Measurements from ENCODE around the gene KDR.

The KDR gene

GRCh38 chr4:55066018-55066417, 59.4 kb downstream of the KDR start:
- WGBS, result 85% methylated on average over 5 of the region's 6 CpGs

GRCh38 chr4:55055529-55055928, 69.9 kb downstream of the KDR start:
- Histone ChIP-seq H3K23ac (ENCODE audit: low read length in 2 of 2) (no peak overlapping the region), H3K18ac (ENCODE audit: low read depth in 1 of 2, low read length in 2 of 2) (no peak overlapping the region), H3K36me3 (ENCODE audit: control insufficient read depth in 1 of 2, insufficient read depth in 2 of 2, low read depth in 1 of 2, low read length in 2 of 2) (no peaks in the 10 kb centered on the region), H3K9me3 (ENCODE audit: control insufficient read depth, low read length) (no peaks in the 10 kb centered on the region), H3K9ac (ENCODE audit: low read length) (no peak overlapping the region), H3K4me2 (ENCODE audit: low read length, poor library complexity, severe bottlenecking) (no peak overlapping the region), H2BK120ac (ENCODE audit: low read depth, low read length) (no peak overlapping the region), H3K14ac (ENCODE audit: low read length in 2 of 2) (no peak overlapping the region), H2BK15ac (ENCODE audit: low read depth, poor library complexity, severe bottlenecking) (no peak overlapping the region), H4K91ac (ENCODE audit: low read length) (no peak overlapping the region), H3K27ac (ENCODE audit: low read length, poor library complexity, severe bottlenecking) (no peak overlapping the region), H2BK5ac (ENCODE audit: low read depth, low read length, poor library complexity, severe bottlenecking) (no peak overlapping the region), H3K79me1 (replicated peaks; ENCODE audit: low read length, poor library complexity, severe bottlenecking) (no peaks in the 10 kb centered on the region), H3K4me3 (ENCODE audit: insufficient read depth in 1 of 2, low read depth in 1 of 2, low read length in 2 of 2) (no peak overlapping the region), H3K4ac (ENCODE audit: low read depth in 1 of 2, low read length in 2 of 2) (no peak overlapping the region), H2AK5ac (ENCODE audit: low read length, severe bottlenecking) (no peak overlapping the region), H2AFZ (ENCODE audit: low read depth, low read length) (no peak overlapping the region), H4K8ac (ENCODE audit: low read length) (no peak overlapping the region), H3K27me3 (ENCODE audit: control insufficient read depth in 1 of 2, insufficient read depth in 1 of 2, low read length in 2 of 2) (peaks cover 3 to 4% of the 10 kb centered on the region in 2 experiments), H2BK12ac (ENCODE audit: low read length in 2 of 2) (no peak overlapping the region), H3K4me1 (ENCODE audit: control insufficient read depth, insufficient read depth, low read depth, low read length) (no peaks in the 10 kb centered on the region)
- 85% methylated on average over 3 of the region's 4 CpGs for WGBS
- no peak for DNase-seq

More at GRCh38 chr4:55066018-55066417, 59.4 kb downstream of the KDR start:
- DNase-seq, result no peak
- Histone ChIP-seq H2BK120ac (ENCODE audit: low read depth, low read length) (no peak overlapping the region), H2BK15ac (ENCODE audit: low read depth, poor library complexity, severe bottlenecking) (no peak overlapping the region), H3K9ac (ENCODE audit: low read length) (no peak overlapping the region), H2BK5ac (ENCODE audit: low read depth, low read length, poor library complexity, severe bottlenecking) (no peak overlapping the region), H3K27ac (ENCODE audit: low read length, poor library complexity, severe bottlenecking) (no peak overlapping the region), H2AK5ac (ENCODE audit: low read length, severe bottlenecking) (no peak overlapping the region), H3K23ac (ENCODE audit: low read length in 2 of 2) (no peak overlapping the region), H3K79me1 (replicated peaks; ENCODE audit: low read length, poor library complexity, severe bottlenecking) (no peaks in the 10 kb centered on the region), H3K4me1 (ENCODE audit: control insufficient read depth, insufficient read depth, low read depth, low read length) (no peaks in the 10 kb centered on the region), H2BK12ac (ENCODE audit: low read length in 2 of 2) (no peak overlapping the region), H3K36me3 (ENCODE audit: control insufficient read depth in 1 of 2, insufficient read depth in 2 of 2, low read depth in 1 of 2, low read length in 2 of 2) (no peaks in the 10 kb centered on the region), H3K4me3 (ENCODE audit: insufficient read depth in 1 of 2, low read depth in 1 of 2, low read length in 2 of 2) (no peak overlapping the region), H3K14ac (ENCODE audit: low read length in 2 of 2) (no peak overlapping the region), H4K91ac (ENCODE audit: low read length) (no peak overlapping the region), H3K9me3 (ENCODE audit: control insufficient read depth, low read length) (no peaks in the 10 kb centered on the region), H3K4me2 (ENCODE audit: low read length, poor library complexity, severe bottlenecking) (no peak overlapping the region), H3K4ac (ENCODE audit: low read depth in 1 of 2, low read length in 2 of 2) (no peak overlapping the region), H2AFZ (ENCODE audit: low read depth, low read length) (no peak overlapping the region), H3K18ac (ENCODE audit: low read depth in 1 of 2, low read length in 2 of 2) (no peak overlapping the region), H4K8ac (ENCODE audit: low read length) (no peak overlapping the region), H3K27me3 (ENCODE audit: control insufficient read depth in 1 of 2, insufficient read depth in 1 of 2, low read length in 2 of 2) (no peaks in the 10 kb centered on the region)

- 92% methylated on average over 1 of the region's 2 CpGs for WGBS
- Histone ChIP-seq H3K79me1 (replicated peaks; ENCODE audit: low read length, poor library complexity, severe bottlenecking) (no peaks in the 10 kb centered on the region), H4K91ac (ENCODE audit: low read length) (peak overlapping the region; percentile 35), H2BK5ac (ENCODE audit: low read depth, low read length, poor library complexity, severe bottlenecking) (no peak overlapping the region), H2BK120ac (ENCODE audit: low read depth, low read length) (no peak overlapping the region), H3K4me1 (ENCODE audit: control insufficient read depth, insufficient read depth, low read depth, low read length) (no peaks in the 10 kb centered on the region), H2BK12ac (ENCODE audit: low read length in 2 of 2) (no peak overlapping the region), H4K8ac (ENCODE audit: low read length) (no peak overlapping the region), H3K4me2 (ENCODE audit: low read length, poor library complexity, severe bottlenecking) (no peak overlapping the region), H3K27me3 (ENCODE audit: control insufficient read depth in 1 of 2, insufficient read depth in 1 of 2, low read length in 2 of 2) (peaks cover 3 to 4% of the 10 kb centered on the region in 2 experiments), H2AFZ (ENCODE audit: low read depth, low read length) (no peak overlapping the region), H3K4me3 (ENCODE audit: insufficient read depth in 1 of 2, low read depth in 1 of 2, low read length in 2 of 2) (no peak overlapping the region), H3K27ac (ENCODE audit: low read length, poor library complexity, severe bottlenecking) (no peak overlapping the region), H3K14ac (ENCODE audit: low read length in 2 of 2) (no peak overlapping the region), H3K9ac (ENCODE audit: low read length) (no peak overlapping the region), H3K18ac (ENCODE audit: low read depth in 1 of 2, low read length in 2 of 2) (no peak overlapping the region), H3K23ac (ENCODE audit: low read length in 2 of 2) (no peak overlapping the region), H3K36me3 (ENCODE audit: control insufficient read depth in 1 of 2, insufficient read depth in 2 of 2, low read depth in 1 of 2, low read length in 2 of 2) (no peaks in the 10 kb centered on the region), H2AK5ac (ENCODE audit: low read length, severe bottlenecking) (no peak overlapping the region), H3K9me3 (ENCODE audit: control insufficient read depth, low read length) (peaks cover 3% of the 10 kb centered on the region), H3K4ac (ENCODE audit: low read depth in 1 of 2, low read length in 2 of 2) (no peak overlapping the region), H2BK15ac (ENCODE audit: low read depth, poor library complexity, severe bottlenecking) (no peak overlapping the region)
- DNase-seq, result no peak
Observed at GRCh38 chr4:55051532-55051931, 73.9 kb downstream of the KDR start.

- DNase-seq, result no peak
- Histone ChIP-seq H3K4ac (ENCODE audit: low read depth in 1 of 2, low read length in 2 of 2) (no peak overlapping the region), H2AFZ (ENCODE audit: low read depth, low read length) (no peak overlapping the region), H3K79me1 (replicated peaks; ENCODE audit: low read length, poor library complexity, severe bottlenecking) (no peaks in the 10 kb centered on the region), H3K36me3 (ENCODE audit: control insufficient read depth in 1 of 2, insufficient read depth in 2 of 2, low read depth in 1 of 2, low read length in 2 of 2) (no peaks in the 10 kb centered on the region), H2BK15ac (ENCODE audit: low read depth, poor library complexity, severe bottlenecking) (no peak overlapping the region), H2BK12ac (ENCODE audit: low read length in 2 of 2) (no peak overlapping the region), H2BK120ac (ENCODE audit: low read depth, low read length) (no peak overlapping the region), H3K27ac (ENCODE audit: low read length, poor library complexity, severe bottlenecking) (no peak overlapping the region), H4K8ac (ENCODE audit: low read length) (no peak overlapping the region), H2BK5ac (ENCODE audit: low read depth, low read length, poor library complexity, severe bottlenecking) (no peak overlapping the region), H3K4me3 (ENCODE audit: insufficient read depth in 1 of 2, low read depth in 1 of 2, low read length in 2 of 2) (no peak overlapping the region), H3K4me1 (ENCODE audit: control insufficient read depth, insufficient read depth, low read depth, low read length) (no peaks in the 10 kb centered on the region), H3K14ac (ENCODE audit: low read length in 2 of 2) (no peak overlapping the region), H2AK5ac (ENCODE audit: low read length, severe bottlenecking) (no peak overlapping the region), H3K9me3 (ENCODE audit: control insufficient read depth, low read length) (peaks cover 3% of the 10 kb centered on the region), H3K4me2 (ENCODE audit: low read length, poor library complexity, severe bottlenecking) (no peak overlapping the region), H4K91ac (ENCODE audit: low read length) (no peak overlapping the region), H3K9ac (ENCODE audit: low read length) (no peak overlapping the region), H3K18ac (ENCODE audit: low read depth in 1 of 2, low read length in 2 of 2) (no peak overlapping the region), H3K23ac (ENCODE audit: low read length in 2 of 2) (no peak overlapping the region), H3K27me3 (ENCODE audit: control insufficient read depth in 1 of 2, insufficient read depth in 1 of 2, low read length in 2 of 2) (peaks cover 3 to 4% of the 10 kb centered on the region in 2 experiments)
- WGBS, result 100% methylated on average over 1 of the region's 1 CpG
Observed at GRCh38 chr4:55050418-55050950, 74.9 kb downstream of the KDR start.
